C4-2B (cell line): Measurements from ENCODE around the gene EPHX1.

ENCODE experiments used
- CTCF ChIP-seq: fragments of 450-650 bp; conservative IDR thresholded peaks from 2 replicates; pipeline ENCODE4 v1.5.1; 2017; ENCODE audit warnings: mild to moderate bottlenecking
- ZFX ChIP-seq: fragments of 450-650 bp; IDR thresholded peaks from 2 replicates; pipeline ENCODE4 v1.6.1; 2017

- TF ChIP-seq CTCF (no peak), ZFX (no peak)
Observed at GRCh38 chr1:225886159-225887029, 76.5 kb downstream of the EPHX1 start.
